Cardiac muscle cell (in vitro differentiated cells and primary cell): ENCODE measurements around the gene TKTL1. TPM values are rescaled to one million over a fixed set of nuclear protein-coding genes. Genes with fewer than 3 reads are reported as not detected.

Experiments used
- DNase-seq, 2 donors: peaks; one replicate each; pipeline versions ENCODE4 v3.0.0 to v3.0.0-alpha.2; 2010 to 2017; ENCODE audit warnings: low read depth in 1 of 2, low spot score in 1 of 2
- H3K27ac ChIP-seq: fragments of 200-600 bp; sonication (generic); 2 replicates; pipeline ENCODE4 v1.5.1; 2016
- H3K27me3 ChIP-seq: fragments of 200-600 bp; sonication (generic); 2 replicates; pipeline ENCODE4 v1.6.0; 2016; ENCODE audit warnings: control low read depth
- H3K36me3 ChIP-seq: fragments of 200-600 bp; sonication (generic); 2 replicates; pipeline ENCODE4 v1.5.1; 2016; ENCODE audit warnings: control low read depth
- H3K4me1 ChIP-seq: fragments of 200-600 bp; sonication (generic); 2 replicates; pipeline ENCODE4 v1.8.1; 2017; ENCODE audit warnings: low read depth, mild to moderate bottlenecking, mixed run types
- H3K4me3 ChIP-seq: fragments of 200-600 bp; sonication (generic); 2 replicates; pipeline ENCODE4 v1.5.1; 2016; ENCODE audit warnings: mild to moderate bottlenecking
- H3K9me3 ChIP-seq: fragments of 200-600 bp; sonication (generic); 2 replicates; pipeline ENCODE4 v1.5.1; 2017; ENCODE audit warnings: low read depth, mild to moderate bottlenecking, control low read depth
- polyA plus RNA-seq: library from polyadenylated mRNA; unstranded; fragments of >200 nt; fragmentation: Nextera tagmentation; extraction: Ambion mirVana; gene quantifications from 2 replicates; pipeline ENCODE4 v1.2.1, GENCODE V29; 2016
- total RNA-seq: library from RNA; depleted of rRNA; stranded (reverse); fragments of >200 nt; gene quantifications from 2 replicates; pipeline ENCODE4 v1.2.3, GENCODE V29; 2016
- TF ChIP-seq, protein P1 (sequence below): IDR thresholded peaks from 2 replicates; pipeline ENCODE4 v1.5.1; 2012; ENCODE audit warnings: low read depth, mild to moderate bottlenecking, low read length

Gene TKTL1
- total and polyA plus RNA-seq, 2 experiments from 2014 or later: not detected

DNA sequence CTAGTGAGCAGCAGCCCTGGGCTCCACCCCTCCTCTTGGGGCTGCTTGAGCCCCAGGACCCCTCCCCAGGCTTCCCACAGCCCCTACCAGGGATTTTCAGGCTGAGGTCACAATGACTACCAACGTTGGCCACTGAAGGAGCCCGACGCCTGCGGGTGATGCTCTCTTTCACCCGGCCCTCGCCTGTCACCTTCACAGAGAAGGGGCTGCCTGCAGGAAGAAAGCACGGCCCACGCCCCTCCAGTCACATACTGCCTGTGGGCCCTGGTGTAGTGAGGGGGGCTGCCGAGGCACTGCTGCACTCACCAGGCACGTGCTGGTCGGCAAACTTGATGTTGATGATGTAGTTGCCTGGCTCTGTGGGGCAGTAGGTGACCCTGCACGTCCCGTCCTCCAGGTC lies 56.9 kb downstream of the TKTL1 start:
- no peak overlapping the region for H3K4me3 ChIP-seq
- H3K27me3 ChIP-seq: no peaks in the 10 kb centered on the region
- no peak overlapping the region for H3K27ac ChIP-seq
- H3K4me1 ChIP-seq: no peaks in the 10 kb centered on the region
- TF ChIP-seq, protein P1, sequence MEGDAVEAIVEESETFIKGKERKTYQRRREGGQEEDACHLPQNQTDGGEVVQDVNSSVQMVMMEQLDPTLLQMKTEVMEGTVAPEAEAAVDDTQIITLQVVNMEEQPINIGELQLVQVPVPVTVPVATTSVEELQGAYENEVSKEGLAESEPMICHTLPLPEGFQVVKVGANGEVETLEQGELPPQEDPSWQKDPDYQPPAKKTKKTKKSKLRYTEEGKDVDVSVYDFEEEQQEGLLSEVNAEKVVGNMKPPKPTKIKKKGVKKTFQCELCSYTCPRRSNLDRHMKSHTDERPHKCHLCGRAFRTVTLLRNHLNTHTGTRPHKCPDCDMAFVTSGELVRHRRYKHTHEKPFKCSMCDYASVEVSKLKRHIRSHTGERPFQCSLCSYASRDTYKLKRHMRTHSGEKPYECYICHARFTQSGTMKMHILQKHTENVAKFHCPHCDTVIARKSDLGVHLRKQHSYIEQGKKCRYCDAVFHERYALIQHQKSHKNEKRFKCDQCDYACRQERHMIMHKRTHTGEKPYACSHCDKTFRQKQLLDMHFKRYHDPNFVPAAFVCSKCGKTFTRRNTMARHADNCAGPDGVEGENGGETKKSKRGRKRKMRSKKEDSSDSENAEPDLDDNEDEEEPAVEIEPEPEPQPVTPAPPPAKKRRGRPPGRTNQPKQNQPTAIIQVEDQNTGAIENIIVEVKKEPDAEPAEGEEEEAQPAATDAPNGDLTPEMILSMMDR: no peak
- peak in 1 of 2 donors; percentile 0 for DNase-seq
- peaks cover 38% of the 10 kb centered on the region for H3K36me3 ChIP-seq
- no peaks in the 10 kb centered on the region for H3K9me3 ChIP-seq

DNA sequence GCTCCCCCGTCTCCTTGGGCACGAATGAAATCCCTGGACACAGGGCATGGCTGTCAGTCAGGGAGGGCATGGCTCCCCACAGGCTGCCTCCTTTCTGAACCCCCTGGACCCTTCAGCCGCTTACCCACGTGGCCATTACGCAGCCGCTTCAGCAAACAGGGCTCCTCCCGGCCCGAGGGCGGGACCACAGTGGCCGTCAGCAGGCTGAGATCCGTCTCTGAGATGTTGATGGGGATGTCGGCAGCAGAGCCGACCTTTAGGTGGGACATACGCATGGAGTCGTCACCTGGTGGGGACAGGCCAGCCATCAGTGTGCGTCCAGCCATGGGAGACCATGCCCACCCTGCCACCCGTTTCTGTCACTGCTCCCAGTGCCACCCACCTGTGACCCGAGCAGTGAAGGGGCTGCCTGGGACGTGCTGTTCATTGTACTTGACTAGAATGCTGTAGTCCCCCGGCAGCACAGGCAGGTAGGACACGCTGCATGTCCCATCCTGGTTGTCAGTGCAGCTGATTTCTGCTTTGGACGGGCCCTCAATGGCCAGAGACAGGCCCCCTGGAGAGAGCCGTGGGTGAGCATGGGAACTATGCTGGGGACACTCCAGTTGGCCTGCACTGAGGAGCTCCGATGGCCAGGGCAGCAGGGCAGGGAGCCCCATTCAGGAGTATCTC lies 57.7 kb downstream of the TKTL1 start:
- Histone ChIP-seq H3K4me3 (no peak overlapping the region), H3K9me3 (no peaks in the 10 kb centered on the region), H3K27ac (peak overlapping the region; percentile 23), H3K4me1 (no peaks in the 10 kb centered on the region), H3K36me3 (peaks cover 38% of the 10 kb centered on the region), H3K27me3 (no peaks in the 10 kb centered on the region)
- no peak for DNase-seq
- TF ChIP-seq, protein P1: no peak

DNA sequence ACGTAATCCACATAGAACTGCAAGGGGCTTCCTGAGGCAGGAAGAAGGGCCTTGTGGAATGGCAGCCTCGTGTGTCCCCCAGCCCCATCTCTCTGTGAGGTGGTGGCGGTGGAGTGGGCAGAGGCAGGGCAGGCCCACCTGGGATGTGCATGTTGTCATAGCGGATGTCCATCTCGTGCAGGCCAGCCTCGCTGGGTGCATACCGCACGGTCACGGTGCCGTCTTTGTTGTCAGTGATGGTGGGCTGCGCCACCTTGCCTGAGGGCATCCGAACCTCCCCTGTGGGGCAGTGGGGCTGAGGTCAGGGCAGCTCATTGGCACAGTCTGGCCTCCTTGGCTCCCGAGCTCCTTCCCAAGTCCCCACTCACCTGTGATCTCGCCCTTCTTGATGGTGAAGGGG lies 58.4 kb downstream of the TKTL1 start:
- Histone ChIP-seq H3K4me1 (no peaks in the 10 kb centered on the region), H3K4me3 (no peak overlapping the region), H3K27me3 (no peaks in the 10 kb centered on the region), H3K9me3 (no peaks in the 10 kb centered on the region), H3K36me3 (peaks cover 42% of the 10 kb centered on the region), H3K27ac (peak overlapping the region; percentile 23)
- DNase-seq: no peak
- TF ChIP-seq, protein P1: no peak

DNA sequence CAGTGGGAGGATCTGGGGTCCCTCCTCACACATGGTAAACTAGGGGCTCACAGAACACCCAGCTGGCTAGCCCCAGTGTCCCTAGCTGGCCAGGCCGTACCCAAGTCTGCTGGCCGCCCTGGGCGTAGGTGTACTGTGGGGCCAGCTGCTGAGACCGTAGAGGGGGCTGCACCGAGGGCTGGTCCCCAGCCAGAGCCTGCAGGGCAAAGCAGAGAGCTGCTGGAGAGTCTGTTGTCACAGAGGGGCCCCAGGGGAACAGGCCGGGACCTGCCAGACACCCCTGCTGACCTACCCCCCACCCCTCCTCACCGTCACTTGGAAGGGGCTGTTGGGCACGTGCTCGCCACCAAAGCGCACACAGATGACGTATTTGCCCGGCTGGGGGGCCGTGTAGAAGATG lies 58.9 kb downstream of the TKTL1 start:
- H3K27me3 ChIP-seq: no peaks in the 10 kb centered on the region
- H3K4me1 ChIP-seq: no peaks in the 10 kb centered on the region
- DNase-seq: no peak
- TF ChIP-seq, protein P1: no peak
- H3K27ac ChIP-seq: peak overlapping the region; percentile 23
- no peak overlapping the region for H3K4me3 ChIP-seq
- no peaks in the 10 kb centered on the region for H3K9me3 ChIP-seq
- peaks cover 47% of the 10 kb centered on the region for H3K36me3 ChIP-seq

DNA sequence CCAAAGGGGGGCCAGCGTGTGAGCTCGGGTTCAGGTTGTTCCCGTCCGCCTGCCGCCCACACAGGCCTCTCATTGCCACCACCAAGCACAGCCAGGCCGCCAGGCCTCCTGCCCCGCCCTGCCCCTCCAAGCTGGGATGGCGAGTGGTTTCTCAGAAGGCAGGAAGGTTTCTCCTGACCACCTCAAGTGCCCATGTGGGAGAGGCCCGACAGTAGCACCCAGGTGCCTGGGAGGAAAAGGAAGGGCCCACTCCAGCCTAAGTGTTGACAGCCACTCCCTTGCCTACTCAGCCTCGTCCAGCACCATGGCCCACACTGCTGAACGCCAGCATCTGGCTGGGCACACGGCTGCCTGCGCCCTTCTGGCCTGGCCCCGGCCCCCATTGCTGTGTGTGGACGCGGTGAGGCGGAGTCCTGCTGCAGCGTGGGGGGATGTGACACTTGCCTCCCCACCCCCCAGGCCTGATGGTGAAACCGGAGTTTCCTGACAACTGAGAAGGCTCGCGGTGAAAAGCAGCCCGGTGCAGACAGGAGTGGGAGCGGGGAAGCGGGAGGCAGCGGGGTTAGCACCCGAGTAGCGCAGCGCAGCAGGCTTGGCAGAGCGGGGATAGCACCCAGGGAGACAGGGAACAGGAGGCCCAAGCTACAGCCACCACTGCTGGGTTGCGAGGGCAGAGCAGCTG lies 59.6 kb downstream of the TKTL1 start:
- peaks cover 50% of the 10 kb centered on the region for H3K36me3 ChIP-seq

More for the DNA sequence above, 59.6 kb downstream of the TKTL1 start:
- no peak for DNase-seq
- TF ChIP-seq, protein P1: no peak
- Histone ChIP-seq H3K9me3 (no peaks in the 10 kb centered on the region), H3K27ac (peak overlapping the region; percentile 23), H3K4me1 (no peaks in the 10 kb centered on the region), H3K27me3 (no peaks in the 10 kb centered on the region), H3K4me3 (no peak overlapping the region)
